SK-N-SH treated with all-trans-retinoic acid at 6 μM for 48 hours (cell line): ENCODE results near the gene PCYT1B.

Source experiments
- GLIS3 ChIP-seq: fragments of 250-450 bp; sonication (Bioruptor Pico); IDR thresholded peaks from 2 replicates; pipeline ENCODE4 v1.5.0; 2020; ENCODE audit warnings: mild to moderate bottlenecking, moderate library complexity
- ISL1 ChIP-seq: fragments of 250-450 bp; sonication (Bioruptor Pico); IDR thresholded peaks from 2 replicates; pipeline ENCODE4 v2.1.2; 2022; ENCODE audit warnings: mild to moderate bottlenecking, moderate library complexity
- PPARA ChIP-seq: fragments of 250-450 bp; sonication (Bioruptor Pico); IDR thresholded peaks from 2 replicates; pipeline ENCODE4 v1.5.0; 2020; ENCODE audit warnings: mild to moderate bottlenecking, borderline replicate concordance
- RARB ChIP-seq: fragments of 250-450 bp; sonication (Bioruptor Pico); IDR thresholded peaks from 2 replicates; pipeline ENCODE4 v1.8.0; 2021; ENCODE audit warnings: mild to moderate bottlenecking, moderate library complexity
- ZFP3 ChIP-seq: fragments of 250-450 bp; sonication (Bioruptor Pico); IDR thresholded peaks from 2 replicates; pipeline ENCODE4 v1.5.0; 2020; ENCODE audit warnings: mild to moderate bottlenecking, moderate library complexity
- ZNF70 ChIP-seq: fragments of 450-650 bp; formaldehyde crosslinking; IDR thresholded peaks from 2 replicates; pipeline ENCODE4 v1.5.0; 2020; ENCODE audit warnings: mild to moderate bottlenecking, moderate library complexity
- TF ChIP-seq, protein P1 (sequence below): fragments of 250-450 bp; sonication (Bioruptor Pico); IDR thresholded peaks from 2 replicates; pipeline ENCODE4 v1.5.1; 2020; ENCODE audit warnings: low read depth, mild to moderate bottlenecking, moderate library complexity
- TF ChIP-seq, protein P2 (sequence below): fragments of 250-450 bp; sonication (Bioruptor Pico); IDR thresholded peaks from 2 replicates; pipeline ENCODE4 v1.8.0; 2020; ENCODE audit warnings: mild to moderate bottlenecking, moderate library complexity, borderline replicate concordance
- TF ChIP-seq, protein P3 (sequence below): fragments of 250-450 bp; sonication (Bioruptor Pico); IDR thresholded peaks from 2 replicates; pipeline ENCODE4 v1.8.0; 2021; ENCODE audit warnings: low read depth, mild to moderate bottlenecking, moderate library complexity, borderline replicate concordance

DNA sequence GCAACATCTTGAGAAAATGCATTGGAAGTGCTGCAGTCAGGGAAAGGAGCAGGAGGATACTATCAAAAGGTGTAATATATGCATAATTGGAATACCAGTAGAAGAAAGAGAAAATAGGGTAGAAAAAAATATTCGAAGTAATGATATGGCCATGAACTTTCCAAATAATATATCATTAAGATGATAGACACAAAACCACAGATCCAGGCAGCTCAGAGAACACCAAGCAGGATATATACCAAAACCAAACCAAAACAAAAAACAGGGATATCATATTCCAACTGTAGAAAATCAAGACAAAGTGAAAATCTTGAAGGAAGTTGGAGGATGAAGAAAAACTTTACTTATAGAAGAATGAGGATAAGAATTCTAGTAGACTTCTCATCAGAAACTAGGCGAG lies 36.9 kb upstream of the PCYT1B start:
- TF ChIP-seq, protein P1, sequence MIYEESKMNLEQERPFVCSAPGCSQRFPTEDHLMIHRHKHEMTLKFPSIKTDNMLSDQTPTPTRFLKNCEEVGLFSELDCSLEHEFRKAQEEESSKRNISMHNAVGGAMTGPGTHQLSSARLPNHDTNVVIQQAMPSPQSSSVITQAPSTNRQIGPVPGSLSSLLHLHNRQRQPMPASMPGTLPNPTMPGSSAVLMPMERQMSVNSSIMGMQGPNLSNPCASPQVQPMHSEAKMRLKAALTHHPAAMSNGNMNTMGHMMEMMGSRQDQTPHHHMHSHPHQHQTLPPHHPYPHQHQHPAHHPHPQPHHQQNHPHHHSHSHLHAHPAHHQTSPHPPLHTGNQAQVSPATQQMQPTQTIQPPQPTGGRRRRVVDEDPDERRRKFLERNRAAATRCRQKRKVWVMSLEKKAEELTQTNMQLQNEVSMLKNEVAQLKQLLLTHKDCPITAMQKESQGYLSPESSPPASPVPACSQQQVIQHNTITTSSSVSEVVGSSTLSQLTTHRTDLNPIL (CRISPR knock-in tag), result no peak
- TF ChIP-seq PPARA (CRISPR knock-in tag) (no peak), ISL1 (CRISPR knock-in tag) (no peak), ZFP3 (CRISPR knock-in tag) (no peak), ZNF70 (no peak), RARB (no peak), GLIS3 (no peak)
- TF ChIP-seq, protein P2, sequence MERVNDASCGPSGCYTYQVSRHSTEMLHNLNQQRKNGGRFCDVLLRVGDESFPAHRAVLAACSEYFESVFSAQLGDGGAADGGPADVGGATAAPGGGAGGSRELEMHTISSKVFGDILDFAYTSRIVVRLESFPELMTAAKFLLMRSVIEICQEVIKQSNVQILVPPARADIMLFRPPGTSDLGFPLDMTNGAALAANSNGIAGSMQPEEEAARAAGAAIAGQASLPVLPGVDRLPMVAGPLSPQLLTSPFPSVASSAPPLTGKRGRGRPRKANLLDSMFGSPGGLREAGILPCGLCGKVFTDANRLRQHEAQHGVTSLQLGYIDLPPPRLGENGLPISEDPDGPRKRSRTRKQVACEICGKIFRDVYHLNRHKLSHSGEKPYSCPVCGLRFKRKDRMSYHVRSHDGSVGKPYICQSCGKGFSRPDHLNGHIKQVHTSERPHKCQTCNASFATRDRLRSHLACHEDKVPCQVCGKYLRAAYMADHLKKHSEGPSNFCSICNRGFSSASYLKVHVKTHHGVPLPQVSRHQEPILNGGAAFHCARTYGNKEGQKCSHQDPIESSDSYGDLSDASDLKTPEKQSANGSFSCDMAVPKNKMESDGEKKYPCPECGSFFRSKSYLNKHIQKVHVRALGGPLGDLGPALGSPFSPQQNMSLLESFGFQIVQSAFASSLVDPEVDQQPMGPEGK (CRISPR knock-in tag), result no peak
- TF ChIP-seq, protein P3, sequence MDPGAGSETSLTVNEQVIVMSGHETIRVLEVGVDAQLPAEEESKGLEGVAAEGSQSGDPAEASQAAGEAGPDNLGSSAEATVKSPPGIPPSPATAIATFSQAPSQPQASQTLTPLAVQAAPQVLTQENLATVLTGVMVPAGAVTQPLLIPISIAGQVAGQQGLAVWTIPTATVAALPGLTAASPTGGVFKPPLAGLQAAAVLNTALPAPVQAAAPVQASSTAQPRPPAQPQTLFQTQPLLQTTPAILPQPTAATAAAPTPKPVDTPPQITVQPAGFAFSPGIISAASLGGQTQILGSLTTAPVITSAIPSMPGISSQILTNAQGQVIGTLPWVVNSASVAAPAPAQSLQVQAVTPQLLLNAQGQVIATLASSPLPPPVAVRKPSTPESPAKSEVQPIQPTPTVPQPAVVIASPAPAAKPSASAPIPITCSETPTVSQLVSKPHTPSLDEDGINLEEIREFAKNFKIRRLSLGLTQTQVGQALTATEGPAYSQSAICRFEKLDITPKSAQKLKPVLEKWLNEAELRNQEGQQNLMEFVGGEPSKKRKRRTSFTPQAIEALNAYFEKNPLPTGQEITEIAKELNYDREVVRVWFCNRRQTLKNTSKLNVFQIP, result no peak
